ENCODE measurements around the gene STARD13. TPM values are rescaled to one million over a fixed set of nuclear protein-coding genes. Genes with fewer than 3 reads are reported as not detected.
"Not testable (repeated sequence)": the region's sequence is repeated elsewhere in the genome, so short reads cannot be mapped to it uniquely, and the experiment has no call there.

Gene STARD13
- total RNA-seq, 4 donors from 2014 or later: 36.8 to 65.6 (median 46.0) TPM

- Histone ChIP-seq H3K27ac (no peak overlapping the region), H3K9me3 (no peaks in the 10 kb centered on the region), H3K27me3 (no peaks in the 10 kb centered on the region), H3K4me3 (no peak overlapping the region), H3K36me3 (no peaks in the 10 kb centered on the region), H3K4me1 (peaks cover 0 to 4% of the 10 kb centered on the region in 2 donors)
- DNase-seq: no peak
- no peak for TF ChIP-seq CTCF (IDR thresholded peaks at IDR 0.05)
- TF ChIP-seq POLR2A (IDR thresholded peaks at IDR 0.05): no peak
- intact Hi-C loops (cut with DNase I; ENCODE audit: low total_unique reads): no loop called here
Measured at GRCh38 chr13:33180122-33180804, 105.3 kb downstream of the STARD13 start.

GRCh38 chr13:33179463-33179862 lies 106.1 kb downstream of the STARD13 start:
- Histone ChIP-seq H3K36me3 (no peaks in the 10 kb centered on the region), H3K27me3 (no peaks in the 10 kb centered on the region), H3K4me3 (no peak overlapping the region), H3K27ac (no peak overlapping the region), H3K9me3 (no peaks in the 10 kb centered on the region), H3K4me1 (peaks cover 0 to 4% of the 10 kb centered on the region in 2 donors)
- no peak for DNase-seq
- intact Hi-C loops (cut with DNase I; ENCODE audit: low total_unique reads): no loop called here
- TF ChIP-seq POLR2A (IDR thresholded peaks at IDR 0.05) (no peak), CTCF (IDR thresholded peaks at IDR 0.05) (no peak)

- no peak overlapping the region for H3K4me3 ChIP-seq
- H3K4me1 ChIP-seq: no peaks in the 10 kb centered on the region
- peak overlapping the region in 1 of 2 donors; percentile 1 for H3K27ac ChIP-seq
- no peaks in the 10 kb centered on the region for H3K27me3 ChIP-seq
- H3K36me3 ChIP-seq: no peaks in the 10 kb centered on the region
- no peak for TF ChIP-seq CTCF (IDR thresholded peaks at IDR 0.05)
- no peak for TF ChIP-seq POLR2A (IDR thresholded peaks at IDR 0.05)
- intact Hi-C loops (cut with DNase I; ENCODE audit: low total_unique reads): no loop called here
- H3K9me3 ChIP-seq: no peaks in the 10 kb centered on the region
- no peak for DNase-seq
Measured at GRCh38 chr13:33178209-33178840, 107.2 kb downstream of the STARD13 start.

GRCh38 chr13:33177340-33178208 lies 108.0 kb downstream of the STARD13 start:
- H3K4me1 ChIP-seq; H3K27me3 ChIP-seq; intact Hi-C loops (cut with DNase I; ENCODE audit: low total_unique reads); H3K4me3 ChIP-seq; H3K27ac ChIP-seq; H3K9me3 ChIP-seq; DNase-seq; H3K36me3 ChIP-seq: not testable (repeated sequence)

- Histone ChIP-seq H3K4me1 (no peaks in the 10 kb centered on the region), H3K27ac (no peak overlapping the region), H3K4me3 (no peak overlapping the region), H3K36me3 (no peaks in the 10 kb centered on the region), H3K9me3 (no peaks in the 10 kb centered on the region), H3K27me3 (no peaks in the 10 kb centered on the region)
- no peak for TF ChIP-seq POLR2A (IDR thresholded peaks at IDR 0.05)
- TF ChIP-seq CTCF (IDR thresholded peaks at IDR 0.05): no peak
- no peak for DNase-seq
- intact Hi-C loops (cut with DNase I; ENCODE audit: low total_unique reads): no loop called here
Measured at GRCh38 chr13:33176526-33176925, 109.0 kb downstream of the STARD13 start.
